Stimulated activated CD8-positive, alpha-beta memory T cell treated with anti-CD3 and anti-CD28 coated beads, Interleukin-4, amount 100 ng/mL, for 48 hours (primary cell): ENCODE results near the gene SPPL2B.
"Not testable (repeated sequence)": the region's sequence is repeated elsewhere in the genome, so short reads cannot be mapped to it uniquely, and the experiment has no call there.

ENCODE experiments used
- DNase-seq: peaks from one replicate; pipeline ENCODE4 v3.0.0-alpha.2; 2020

Gene SPPL2B

GRCh38 chr19:2328401-2329148, at the start of gene SPPL2B, which contains the start of gene LSM7:
TSS of gene SPPL2B (plus strand) at chr19:2328684. CDS start at chr19:2328710, 26 bp downstream.
TSS of gene LSM7 (minus strand) at chr19:2328586. CDS start at chr19:2328566, 20 bp downstream.
- peak; percentile 92 for DNase-seq

GRCh38 chr19:2280633-2281264, 47.7 kb upstream of the SPPL2B start:
- DNase-seq, result no peak

GRCh38 chr19:2281265-2282061, 47.0 kb upstream of the SPPL2B start:
- not testable (repeated sequence) for DNase-seq

GRCh38 chr19:2282062-2282861, 46.2 kb upstream of the SPPL2B start, which contains the start of gene PEAK3:
TSS of gene PEAK3 (minus strand) at chr19:2282175. CDS start at chr19:2280931, 1,244 bp downstream.
- DNase-seq, result peak; percentile 54

GRCh38 chr19:2282862-2283237, 45.6 kb upstream of the SPPL2B start:
- DNase-seq, result no peak

GRCh38 chr19:2283835-2284507, 44.5 kb upstream of the SPPL2B start:
- DNase-seq, result no peak

GRCh38 chr19:2286402-2287140, 41.9 kb upstream of the SPPL2B start:
- DNase-seq, result no peak

- no peak for DNase-seq
These were observed 40.7 kb upstream of the SPPL2B start for GRCh38 chr19:2287585-2288337.

GRCh38 chr19:2288338-2288817, 40.1 kb upstream of the SPPL2B start:
- no peak for DNase-seq

GRCh38 chr19:2288818-2289713, 39.4 kb upstream of the SPPL2B start:
- no peak for DNase-seq

GRCh38 chr19:2289714-2290435, 38.6 kb upstream of the SPPL2B start:
- DNase-seq, result peak; percentile 59

GRCh38 chr19:2290441-2291184, 37.9 kb upstream of the SPPL2B start:
- DNase-seq, result no peak

- DNase-seq, result no peak
These were observed 37.2 kb upstream of the SPPL2B start for GRCh38 chr19:2291185-2291751.

GRCh38 chr19:2294687-2295335, 33.7 kb upstream of the SPPL2B start:
- DNase-seq, result no peak

- DNase-seq, result no peak
These were observed 32.3 kb upstream of the SPPL2B start for GRCh38 chr19:2296141-2296540.

GRCh38 chr19:2300533-2300932, 28.0 kb upstream of the SPPL2B start:
- no peak for DNase-seq
